GM10266 (cell line): ENCODE measurements around the gene CRABP2.

Source experiments
- DNase-seq: peaks from one replicate; pipeline ENCODE4 v3.0.0; 2012; ENCODE audit errors: extremely low spot score
- CTCF ChIP-seq: IDR thresholded peaks from 2 replicates; pipeline ENCODE4 v1.5.1; 2012; ENCODE audit warnings: mild to moderate bottlenecking, low read depth; ENCODE audit not compliant: control insufficient read depth, insufficient read depth; ENCODE audit errors: missing control alignments

Gene CRABP2

GRCh38 chr1:156749419-156750118 lies 44.2 kb upstream of the CRABP2 start:
- TF ChIP-seq CTCF, result no peak
- no peak for DNase-seq

GRCh38 chr1:156748670-156749418 lies 43.5 kb upstream of the CRABP2 start:
- DNase-seq, result no peak
- TF ChIP-seq CTCF, result no peak

GRCh38 chr1:156747742-156748669 lies 42.6 kb upstream of the CRABP2 start:
- TF ChIP-seq CTCF, result no peak

GRCh38 chr1:156746728-156747631 lies 41.6 kb upstream of the CRABP2 start:
- TF ChIP-seq CTCF, result peak; percentile 19
- DNase-seq, result peak; percentile 61

More at GRCh38 chr1:156747742-156748669, 42.6 kb upstream of the CRABP2 start:
- no peak for DNase-seq

- TF ChIP-seq CTCF, result no peak
- no peak for DNase-seq
These were observed 41.0 kb upstream of the CRABP2 start for GRCh38 chr1:156746406-156746727.

GRCh38 chr1:156745881-156746280 lies 40.5 kb upstream of the CRABP2 start:
- TF ChIP-seq CTCF, result no peak
- DNase-seq, result no peak
